GM18498 (cell line): Measurements from ENCODE around the gene DHRSX.
"Not testable (repeated sequence)": the region's sequence is repeated elsewhere in the genome, so short reads cannot be mapped to it uniquely, and the experiment has no call there.

Source experiments
- ATAC-seq: cut with Tn5 transposase; IDR thresholded peaks from one replicate; pipeline ENCODE4 v1.9.1; 2021; ENCODE audit warnings: mild to moderate bottlenecking, moderate library complexity; ENCODE audit not compliant: unreplicated experiment

DHRSX gene, protein sequence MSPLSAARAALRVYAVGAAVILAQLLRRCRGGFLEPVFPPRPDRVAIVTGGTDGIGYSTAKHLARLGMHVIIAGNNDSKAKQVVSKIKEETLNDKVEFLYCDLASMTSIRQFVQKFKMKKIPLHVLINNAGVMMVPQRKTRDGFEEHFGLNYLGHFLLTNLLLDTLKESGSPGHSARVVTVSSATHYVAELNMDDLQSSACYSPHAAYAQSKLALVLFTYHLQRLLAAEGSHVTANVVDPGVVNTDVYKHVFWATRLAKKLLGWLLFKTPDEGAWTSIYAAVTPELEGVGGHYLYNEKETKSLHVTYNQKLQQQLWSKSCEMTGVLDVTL

DNA sequence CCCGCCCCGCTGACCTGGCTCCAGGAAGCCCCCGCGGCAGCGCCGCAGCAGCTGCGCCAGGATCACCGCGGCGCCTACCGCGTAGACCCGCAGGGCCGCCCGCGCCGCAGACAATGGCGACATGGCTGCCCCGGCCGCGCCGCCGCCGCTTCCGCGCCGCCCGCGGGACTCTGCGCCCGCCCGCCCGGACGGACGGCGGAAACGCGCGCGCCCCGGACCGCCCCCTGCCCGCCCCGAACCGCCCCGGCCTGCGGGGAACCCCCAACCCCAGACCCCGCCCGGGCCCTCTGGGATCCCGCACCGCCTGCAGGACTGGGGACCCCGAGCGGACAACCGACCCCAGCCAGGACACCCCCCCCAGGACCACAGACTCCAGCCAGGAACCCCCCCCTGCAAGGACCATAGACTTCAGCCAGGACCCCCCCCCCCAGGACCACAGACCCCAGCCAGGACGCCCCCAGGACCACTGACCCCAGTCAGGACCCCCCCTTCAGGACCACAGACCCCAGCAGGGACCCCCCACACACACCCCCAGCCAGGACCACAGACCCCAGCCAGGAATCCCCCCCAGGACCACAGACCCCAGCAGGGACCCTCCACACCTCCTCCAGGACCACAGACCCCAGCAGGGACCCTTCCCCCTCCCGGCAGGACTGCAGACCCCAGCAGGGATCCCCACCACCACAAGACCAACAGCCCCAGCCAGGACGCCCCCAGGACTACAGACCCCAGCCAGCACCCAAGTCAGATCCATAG lies at the start of gene DHRSX, which contains the start of gene ZBED1:
Gene DHRSX (minus strand): TSS at position 174 of the 756 bp plus-strand sequence. CDS start 51 bp downstream, at position 123.
Gene ZBED1 (minus strand): TSS at position 174 of the 756 bp plus-strand sequence. CDS start 10,257 bp downstream, outside the sequence.
- peak; percentile 70 for ATAC-seq

DNA sequence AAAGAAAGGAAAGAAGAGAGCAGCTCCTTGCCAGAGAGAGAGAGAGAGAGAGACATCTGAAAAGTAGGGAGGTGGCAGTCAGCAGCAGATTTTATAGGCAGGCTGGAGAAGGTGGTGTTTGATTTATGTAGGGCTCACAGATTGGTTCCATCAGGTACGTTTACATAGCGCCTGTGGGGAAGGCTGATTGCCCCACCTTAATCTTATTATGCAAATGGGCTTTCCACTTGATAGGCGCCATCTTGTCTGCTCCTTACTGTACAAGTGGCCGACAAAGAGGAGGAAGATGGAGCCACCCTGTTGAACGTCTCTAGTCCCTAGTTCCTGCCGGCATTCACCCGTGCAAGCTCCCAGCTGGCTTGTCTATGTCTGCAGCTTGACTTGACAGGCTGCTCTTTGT lies 49.1 kb upstream of the DHRSX start:
- no peak for ATAC-seq

DNA sequence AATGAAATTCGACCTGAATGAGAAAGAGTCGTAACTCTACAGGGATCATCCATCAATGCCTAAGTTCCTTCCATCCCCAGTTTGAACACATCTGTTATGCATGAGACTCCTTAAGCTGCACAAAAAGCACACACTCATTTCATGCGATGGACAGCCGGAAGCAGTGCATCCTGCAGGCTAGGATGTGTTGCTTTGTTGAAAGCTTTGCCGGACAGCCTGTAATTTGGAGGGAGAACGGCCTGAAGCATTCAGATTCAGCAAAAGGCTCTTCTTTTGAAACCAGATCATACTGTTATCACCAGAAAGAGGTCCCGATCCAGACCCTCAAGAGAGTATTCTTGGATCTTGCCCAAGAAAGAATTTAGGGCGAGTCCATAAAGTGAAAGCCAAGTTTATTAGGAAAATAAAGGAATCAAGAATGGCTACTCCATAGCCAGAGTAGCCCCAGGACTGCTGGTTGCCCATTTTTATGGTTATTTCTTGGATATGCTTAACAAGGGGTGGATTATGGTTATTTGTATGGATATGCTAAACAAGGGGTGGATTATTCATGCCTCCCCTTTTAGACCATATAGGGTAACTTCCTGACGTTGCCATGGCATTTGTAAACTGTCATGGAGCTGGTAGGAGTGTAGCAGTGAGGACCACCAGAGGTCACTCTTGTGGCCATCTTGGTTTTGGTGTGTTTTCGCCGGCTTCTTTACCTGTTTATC lies 48.1 kb upstream of the DHRSX start:
- ATAC-seq, result no peak

DNA sequence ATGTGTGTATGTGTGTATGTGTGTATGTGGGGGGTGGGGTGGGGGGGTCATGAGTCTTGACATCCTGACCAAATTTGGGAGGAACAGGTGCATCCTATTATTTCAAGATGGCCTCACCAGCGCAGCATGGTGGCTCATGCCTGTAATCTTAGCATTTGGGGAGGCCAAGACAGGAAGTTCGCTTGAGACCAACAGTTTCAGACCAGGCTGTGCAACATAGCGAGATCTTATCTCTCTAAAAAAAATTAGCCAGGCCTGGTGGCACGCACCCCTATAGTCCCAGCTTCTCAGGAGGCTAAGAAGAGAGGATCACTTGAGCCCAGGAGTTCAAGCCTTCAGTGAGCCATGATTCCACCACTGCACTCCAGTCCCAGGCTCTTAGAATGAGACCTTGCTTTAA lies 47.0 kb upstream of the DHRSX start:
- ATAC-seq, result no peak

DNA sequence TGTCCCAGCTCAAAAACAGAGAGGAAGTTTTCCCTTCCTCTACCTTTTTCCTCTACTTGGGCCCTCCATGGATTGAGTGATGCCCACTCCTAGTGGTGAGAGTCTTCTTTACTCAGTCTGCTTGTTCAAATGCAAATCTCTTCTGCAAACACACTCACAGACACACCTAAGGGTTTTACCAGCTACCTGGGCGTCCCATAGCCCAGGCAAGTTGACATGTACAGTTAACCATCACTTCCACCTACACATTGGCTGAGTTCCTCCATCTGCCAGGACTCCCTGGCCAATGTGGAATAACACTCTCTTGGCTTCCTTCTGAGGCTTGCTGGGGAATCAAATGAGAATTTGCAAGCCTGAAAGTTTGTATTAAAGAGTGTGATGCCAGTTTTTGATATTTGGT lies 45.7 kb upstream of the DHRSX start:
- no peak for ATAC-seq

DNA sequence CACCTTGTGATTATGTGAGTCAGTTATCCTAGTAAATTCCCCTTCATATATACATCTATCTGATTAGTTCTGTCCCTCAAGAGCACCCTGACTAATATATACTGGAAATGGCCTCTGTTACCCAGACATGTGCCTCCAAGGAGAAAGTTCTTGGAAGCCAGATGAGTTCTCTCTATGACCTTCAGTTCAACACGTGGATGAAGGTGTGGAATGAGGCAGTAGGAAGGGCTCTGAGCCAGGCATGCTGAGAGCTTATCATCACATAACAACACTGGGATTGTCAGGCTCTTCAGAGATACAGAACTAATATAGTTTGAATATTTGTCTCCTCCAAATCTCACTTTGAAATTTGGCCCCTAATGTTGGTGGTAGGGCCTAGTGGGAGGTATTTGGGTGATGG lies 44.4 kb upstream of the DHRSX start:
- ATAC-seq, result no peak

DNA sequence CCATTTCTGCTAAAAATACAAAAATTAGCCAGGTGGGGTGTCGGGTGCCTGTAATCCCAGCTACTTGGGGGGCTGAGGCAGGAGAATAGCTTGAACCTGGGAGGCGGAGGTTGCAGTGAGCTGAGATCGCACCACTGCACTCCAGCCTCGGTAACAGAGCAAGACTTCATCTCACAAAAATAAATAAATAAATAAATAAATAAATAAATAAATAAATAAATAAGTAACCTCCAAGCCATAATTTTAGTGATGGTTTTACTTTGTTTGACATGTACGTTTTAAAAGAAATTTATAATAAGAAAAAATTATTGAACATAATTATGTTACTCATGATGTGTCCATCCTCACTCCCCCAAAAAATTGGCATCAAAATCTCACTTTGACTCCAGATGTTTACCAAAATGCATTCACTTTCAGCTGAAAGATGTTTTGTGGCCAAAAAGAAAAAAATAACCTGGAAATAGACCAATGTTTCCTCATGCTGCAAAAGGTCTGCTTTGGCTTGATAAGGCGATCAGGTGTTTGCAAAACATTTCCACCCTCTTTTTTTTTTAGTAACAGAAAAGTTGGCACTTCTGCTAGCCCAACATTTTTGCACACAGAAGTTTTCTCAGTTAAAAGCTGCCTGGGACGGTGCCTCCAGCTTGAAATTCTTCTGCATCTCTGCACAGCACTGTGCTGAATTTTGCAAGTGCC lies 42.2 kb upstream of the DHRSX start:
- ATAC-seq, result no peak

DNA sequence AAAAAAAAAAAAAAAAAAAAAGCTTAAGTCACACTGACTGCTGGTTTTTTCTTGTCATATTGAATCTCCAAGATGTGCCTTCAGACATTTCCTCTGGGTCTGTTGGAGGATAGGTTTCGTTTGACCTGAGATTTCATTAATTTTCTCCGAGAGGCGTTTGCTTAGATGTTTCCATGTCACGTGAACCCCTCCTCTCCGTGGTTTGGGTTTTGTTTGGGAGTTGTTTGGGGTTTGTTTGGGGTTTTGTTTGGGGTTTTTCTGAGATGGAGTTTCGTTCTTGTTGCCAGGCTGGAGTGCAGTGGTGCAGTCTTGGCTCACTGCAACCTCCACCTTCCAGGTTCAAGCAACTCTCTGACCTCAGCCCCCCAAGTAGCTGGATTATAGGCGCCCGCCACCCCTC lies 40.8 kb upstream of the DHRSX start:
- no peak for ATAC-seq

DNA sequence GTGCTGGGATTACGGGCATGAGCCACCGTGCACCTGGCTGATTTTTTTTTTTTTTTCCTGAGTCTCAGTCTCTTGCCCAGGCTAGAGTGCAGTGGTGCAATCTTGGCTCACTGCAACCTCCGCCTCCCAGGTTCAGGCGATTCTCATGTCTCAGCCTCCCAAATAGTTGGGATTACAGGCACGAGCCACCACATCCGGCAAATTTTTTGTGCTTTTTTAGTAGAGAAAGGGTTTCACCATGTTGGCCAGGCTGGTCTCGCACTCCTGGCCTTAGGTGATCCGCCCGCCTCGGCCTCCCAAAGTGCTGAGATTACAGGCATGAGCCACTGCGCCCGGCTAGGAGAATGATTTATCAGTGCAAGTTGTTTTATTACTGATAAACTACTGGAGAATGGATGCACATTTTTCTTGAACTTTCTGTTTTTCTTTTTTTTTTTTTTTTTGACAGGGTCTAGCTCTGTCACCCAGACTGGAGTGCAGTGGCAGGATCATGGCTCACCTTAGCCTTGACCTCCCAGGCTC lies 39.7 kb upstream of the DHRSX start:
- ATAC-seq, result no peak

DNA sequence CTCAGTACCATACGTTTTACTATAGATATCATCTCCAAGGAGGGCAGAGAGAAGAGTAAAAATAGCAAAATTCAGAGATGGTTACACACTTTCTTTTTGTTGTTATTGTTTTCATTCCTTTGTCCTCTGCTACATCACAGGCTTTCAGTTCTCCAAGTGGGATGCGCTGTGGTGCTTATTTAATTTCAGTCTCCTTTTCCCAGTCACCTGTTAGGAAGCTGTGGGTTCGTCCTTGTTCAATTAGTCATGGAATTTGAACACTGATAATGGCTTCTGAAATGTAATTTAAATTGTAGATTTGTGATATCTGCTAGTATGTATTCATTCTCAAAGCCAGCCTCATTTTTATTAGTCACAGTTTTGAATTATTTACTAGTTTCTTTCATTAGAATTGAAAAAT lies 38.8 kb upstream of the DHRSX start:
- no peak for ATAC-seq

DNA sequence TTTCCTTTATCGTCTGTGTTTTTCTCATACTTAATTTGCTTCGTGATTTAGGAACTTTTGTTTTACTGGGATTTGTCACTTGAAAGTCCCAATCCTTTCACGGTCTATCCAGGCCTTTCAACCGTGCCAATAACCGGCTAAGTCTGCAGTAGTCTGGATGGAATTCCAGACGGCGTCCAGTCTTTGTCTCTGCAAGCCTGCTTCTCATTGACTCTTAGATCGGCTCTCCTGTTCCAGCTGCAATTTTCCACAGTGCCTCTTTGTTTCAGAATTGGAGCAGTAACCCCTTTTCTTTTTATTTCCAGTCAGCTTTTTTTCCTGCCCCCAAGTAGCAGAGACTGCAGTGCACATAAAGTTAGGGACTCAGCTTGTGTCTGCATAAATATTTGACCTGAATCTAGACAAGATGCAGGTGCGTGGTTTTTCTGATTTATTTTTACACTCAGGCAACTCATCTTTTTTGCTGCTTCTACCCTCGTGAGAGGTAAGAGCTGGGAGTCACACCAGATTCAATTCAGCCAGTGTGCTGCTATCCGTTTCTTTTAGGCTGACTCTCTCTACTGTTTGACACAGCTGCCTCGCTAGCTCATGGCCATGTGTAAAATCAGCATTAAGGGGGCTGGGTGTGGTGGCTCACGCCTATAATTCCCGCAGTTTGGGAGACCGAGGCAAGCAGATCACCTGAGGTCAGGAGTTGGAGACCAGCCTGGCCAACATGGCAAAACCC lies 37.4 kb upstream of the DHRSX start:
- no peak for ATAC-seq

DNA sequence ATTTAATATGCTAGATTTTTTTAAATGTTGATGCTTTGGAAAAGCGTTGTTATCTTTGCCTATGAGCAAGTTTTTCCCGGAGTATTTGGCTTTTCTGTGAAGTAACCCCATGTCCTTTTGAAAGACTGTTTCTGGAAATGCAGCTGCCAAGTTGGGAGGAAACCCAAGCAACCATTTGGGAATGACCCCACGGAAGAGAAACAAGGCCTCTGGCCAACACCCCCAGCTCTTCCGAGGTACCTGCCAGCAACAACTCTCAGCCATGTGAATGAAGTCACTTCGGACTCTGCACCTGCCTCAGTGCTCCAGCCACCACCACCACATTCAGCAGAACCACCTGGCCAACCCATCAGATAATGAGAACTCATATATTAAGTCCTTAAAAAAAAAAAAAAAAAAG lies 36.2 kb upstream of the DHRSX start:
- no peak for ATAC-seq

DNA sequence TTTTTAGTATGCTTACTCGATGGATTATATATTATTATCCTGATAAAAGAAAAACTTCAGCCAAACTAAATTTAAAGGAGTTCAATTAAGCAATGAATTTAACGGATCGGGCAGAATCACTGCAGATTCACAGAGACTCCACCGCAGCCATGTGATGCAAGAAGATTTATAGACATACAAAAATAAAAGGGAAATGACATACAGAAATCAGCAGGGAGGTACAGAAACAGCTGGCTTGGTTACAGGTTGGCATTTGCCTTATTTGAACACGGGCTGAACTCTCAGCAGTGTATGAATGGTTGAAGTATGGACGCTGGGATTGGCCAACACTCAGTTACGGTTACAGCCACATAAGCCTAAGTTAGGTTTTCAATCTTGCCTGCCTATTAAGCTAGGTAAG lies 35.4 kb upstream of the DHRSX start:
- no peak for ATAC-seq

DNA sequence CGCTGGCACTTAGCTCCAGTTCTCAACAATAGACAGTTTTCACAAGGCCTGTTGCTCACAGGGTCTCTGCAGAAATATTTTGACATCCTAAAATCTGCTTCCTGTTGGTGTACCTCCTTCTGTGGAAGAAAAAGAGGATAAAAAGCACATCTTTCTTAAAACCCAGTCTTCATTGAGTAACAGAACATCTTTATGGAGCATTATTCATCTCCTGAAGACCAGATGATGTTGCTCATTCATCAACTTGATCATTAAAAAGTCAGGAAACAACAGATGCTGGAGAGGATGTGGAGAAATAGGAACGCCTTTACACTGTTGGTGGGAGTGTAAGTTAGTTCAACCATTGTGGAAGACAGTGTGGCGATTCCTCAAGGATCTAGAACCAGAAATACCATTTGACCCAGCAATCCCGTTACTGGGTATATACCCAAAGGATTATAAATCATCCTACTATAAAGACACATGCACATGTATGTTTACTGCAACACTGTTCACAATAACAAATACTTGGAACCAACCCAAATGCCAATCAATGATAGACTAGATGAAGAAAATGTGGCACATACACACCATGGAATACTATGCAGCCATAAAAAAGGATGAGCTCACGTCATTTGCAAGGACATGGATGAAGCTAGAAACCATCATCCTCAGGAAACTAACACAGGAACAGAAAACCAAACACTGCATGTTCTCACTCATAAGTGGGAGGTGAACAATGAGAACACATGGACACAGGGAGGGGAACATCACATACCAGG lies 33.7 kb upstream of the DHRSX start:
- ATAC-seq, result not testable (repeated sequence)

DNA sequence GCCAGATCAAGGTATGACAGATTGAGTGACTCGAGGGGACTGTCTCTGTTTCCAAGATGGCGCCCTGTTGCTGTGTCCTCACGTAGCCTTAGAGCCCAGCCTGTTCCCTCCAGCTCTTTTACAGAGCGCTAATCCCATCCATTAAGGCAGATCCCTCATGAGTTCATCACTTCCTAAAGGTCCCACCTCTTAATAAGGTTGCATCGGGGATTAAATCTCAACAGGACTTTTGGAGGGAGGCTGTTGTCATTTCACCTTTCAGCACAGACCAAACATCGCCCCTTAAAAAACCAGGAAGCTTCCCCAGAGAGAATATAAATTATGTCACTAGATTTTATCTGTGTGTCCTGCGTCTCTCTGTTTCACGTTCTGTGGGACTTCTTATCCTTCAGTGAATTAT lies 32.6 kb upstream of the DHRSX start:
- ATAC-seq, result no peak

DNA sequence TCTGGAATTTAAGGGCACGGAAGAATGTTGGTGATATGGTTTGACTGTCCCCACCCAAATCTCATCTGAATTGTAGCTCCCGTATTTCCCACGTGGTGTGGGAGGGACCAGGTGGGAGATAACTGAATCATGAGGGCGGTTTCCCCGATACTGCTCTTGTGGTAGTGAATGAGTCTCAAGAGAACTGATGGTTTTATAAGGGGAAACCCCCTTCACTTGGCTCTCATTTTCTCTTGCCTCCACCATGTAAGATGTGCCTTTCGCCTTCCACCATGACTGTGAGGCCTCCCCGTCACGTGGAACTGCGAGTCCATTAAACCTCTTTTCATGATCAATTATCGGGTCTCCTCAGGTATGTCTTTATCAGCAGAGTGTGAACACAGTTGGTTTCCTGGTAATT lies 25.6 kb upstream of the DHRSX start:
- no peak for ATAC-seq

DNA sequence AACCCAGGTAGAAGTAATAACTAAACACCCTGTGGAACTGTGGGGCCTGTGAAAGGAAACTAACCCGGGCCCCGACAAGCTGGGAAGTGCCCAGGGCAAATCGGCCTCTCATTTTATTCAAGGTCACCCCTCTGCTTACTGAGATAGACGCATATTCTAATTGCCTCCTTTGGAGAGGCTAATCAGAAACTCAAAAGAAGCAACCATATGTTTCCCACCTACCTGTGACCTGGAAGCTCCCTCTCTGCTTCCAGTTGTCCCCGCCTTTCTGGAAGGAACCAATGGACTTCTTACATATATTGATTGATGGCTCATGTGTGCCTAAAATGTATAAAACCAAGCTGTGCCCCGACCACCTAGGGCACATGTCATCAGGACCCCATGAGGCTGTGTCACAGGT lies 23.1 kb upstream of the DHRSX start:
- ATAC-seq, result no peak

DNA sequence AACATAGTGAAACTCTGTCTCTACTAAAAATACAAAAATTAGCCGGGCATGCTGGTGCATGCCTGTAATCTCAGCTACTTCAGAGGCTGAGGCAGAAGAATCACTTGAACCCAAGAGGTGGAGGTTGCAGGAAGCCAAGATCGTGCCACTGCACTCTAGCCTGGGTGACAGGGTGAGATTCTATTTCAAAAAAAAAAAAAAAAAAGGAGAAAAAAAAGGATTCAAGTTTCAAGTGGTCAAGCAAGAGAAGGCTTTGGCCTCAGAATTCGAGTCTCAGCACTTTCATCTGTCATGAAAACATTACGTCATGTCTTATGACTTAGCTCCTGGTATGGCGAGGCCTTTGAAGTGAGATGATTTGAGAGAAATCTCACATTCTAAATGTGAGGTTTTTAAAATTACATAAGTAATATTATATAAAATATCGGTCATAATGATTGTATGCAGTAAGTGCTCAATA lies 21.2 kb upstream of the DHRSX start:
- ATAC-seq, result peak; percentile 50
